Suprapubic skin (tissue), 4 donors: Measurements from ENCODE around the gene HOXC10. TPM values are rescaled to one million over a fixed set of nuclear protein-coding genes. Genes with fewer than 3 reads are reported as not detected.

Source experiments
- DNase-seq, 2 donors: peaks; one replicate each; pipeline ENCODE4 v3.0.0-alpha.2; 2019; ENCODE audit warnings: low spot score in 2 of 2
- H3K27ac ChIP-seq: fragments of 200-600 bp; sonication (generic); one replicate; pipeline ENCODE4 v1.5.1; 2019
- H3K27me3 ChIP-seq: fragments of 200-600 bp; sonication (generic); one replicate; pipeline ENCODE4 v1.5.1; 2019
- H3K36me3 ChIP-seq: fragments of 200-600 bp; sonication (generic); one replicate; pipeline ENCODE4 v1.5.1; 2019
- H3K4me1 ChIP-seq: fragments of 200-600 bp; sonication (generic); one replicate; pipeline ENCODE4 v1.5.1; 2019
- H3K4me3 ChIP-seq: fragments of 200-600 bp; sonication (generic); one replicate; pipeline ENCODE4 v1.5.1; 2019; ENCODE audit warnings: mild to moderate bottlenecking
- H3K9me3 ChIP-seq: fragments of 200-600 bp; sonication (generic); one replicate; pipeline ENCODE4 v1.5.1; 2019
- EP300 ChIP-seq: sonication (generic); formaldehyde crosslinking; IDR thresholded peaks from one replicate; pipeline ENCODE4 v1.6.1; 2017; ENCODE audit warnings: antibody characterized with exemption
- POLR2A ChIP-seq, 2 donors: fragments of 450-650 bp; IDR thresholded peaks; one replicate each; pipeline ENCODE4 v1.6.1; 2017; ENCODE audit warnings: antibody characterized with exemption in 2 of 2, mild to moderate bottlenecking in 2 of 2, moderate library complexity in 2 of 2
- POLR2AphosphoS5 ChIP-seq, 3 donors: sonication (generic); formaldehyde crosslinking; IDR thresholded peaks; one replicate each; pipeline ENCODE4 v1.6.1; 2017; ENCODE audit warnings: antibody characterized with exemption in 3 of 3
- WGBS: methylation state at CpG from one replicate; pipeline ENCODE4 v1.1.5; 2018; 5-methylcytosine and 5-hydroxymethylcytosine counted together
- total RNA-seq, 4 donors: library from RNA; depleted of rRNA; stranded (reverse); fragments of >200 nt; gene quantifications; one replicate each; pipeline ENCODE4 v1.1.0, GENCODE V29; 2016
- TF ChIP-seq, protein P1 (sequence below), 2 donors: fragments of 200-600 bp in 1 of 2; fragments of 450-650 bp in 1 of 2; sonication (generic) in 1 of 2; IDR thresholded peaks; one replicate each; pipeline ENCODE4 v1.5.1; 2016 to 2019; ENCODE audit warnings: antibody characterized with exemption in 2 of 2, mild to moderate bottlenecking in 1 of 2, moderate library complexity in 1 of 2

HOXC10 gene
- total RNA-seq, 4 donors from 2014 or later = 8.8 to 24.7 (median 13.3) TPM

DNA sequence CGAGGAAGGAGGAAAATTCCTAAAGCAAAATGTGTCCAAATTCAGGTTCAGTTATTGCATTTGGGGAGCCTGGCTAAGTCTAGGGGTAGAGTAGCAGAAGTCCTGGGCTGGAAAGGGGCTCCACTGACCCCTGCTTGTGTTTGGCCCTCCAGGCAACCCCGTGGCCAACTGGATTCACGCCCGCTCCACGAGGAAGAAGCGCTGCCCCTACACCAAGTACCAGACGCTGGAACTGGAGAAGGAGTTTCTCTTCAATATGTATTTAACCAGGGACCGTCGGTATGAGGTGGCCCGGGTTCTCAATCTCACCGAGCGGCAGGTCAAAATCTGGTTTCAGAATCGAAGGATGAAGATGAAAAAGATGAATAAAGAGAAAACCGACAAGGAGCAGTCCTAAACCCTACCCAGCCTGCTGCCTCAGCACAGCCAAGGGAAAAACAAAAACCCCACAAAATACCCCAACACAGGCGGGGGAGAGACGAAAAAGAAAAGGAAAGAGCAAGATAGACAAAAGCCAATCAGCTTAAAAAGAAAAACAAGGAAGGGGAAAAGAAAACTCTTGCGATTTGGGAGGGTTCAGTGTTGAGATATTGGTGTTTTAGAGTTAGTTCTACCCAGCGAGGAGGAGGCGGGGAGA is 17.4 kb downstream of the HOXC10 start:
- Histone ChIP-seq H3K27ac (peak overlapping the region; percentile 98), H3K9me3 (no peaks in the 10 kb centered on the region), H3K36me3 (no peaks in the 10 kb centered on the region), H3K4me1 (peaks cover 62% of the 10 kb centered on the region), H3K4me3 (peak overlapping the region; percentile 67), H3K27me3 (peaks cover 16% of the 10 kb centered on the region)
- TF ChIP-seq POLR2AphosphoS5 (IDR thresholded peaks at IDR 0.05) (no peak), POLR2A (IDR thresholded peaks at IDR 0.05) (no peak), EP300 (no peak)
- TF ChIP-seq, protein P1, sequence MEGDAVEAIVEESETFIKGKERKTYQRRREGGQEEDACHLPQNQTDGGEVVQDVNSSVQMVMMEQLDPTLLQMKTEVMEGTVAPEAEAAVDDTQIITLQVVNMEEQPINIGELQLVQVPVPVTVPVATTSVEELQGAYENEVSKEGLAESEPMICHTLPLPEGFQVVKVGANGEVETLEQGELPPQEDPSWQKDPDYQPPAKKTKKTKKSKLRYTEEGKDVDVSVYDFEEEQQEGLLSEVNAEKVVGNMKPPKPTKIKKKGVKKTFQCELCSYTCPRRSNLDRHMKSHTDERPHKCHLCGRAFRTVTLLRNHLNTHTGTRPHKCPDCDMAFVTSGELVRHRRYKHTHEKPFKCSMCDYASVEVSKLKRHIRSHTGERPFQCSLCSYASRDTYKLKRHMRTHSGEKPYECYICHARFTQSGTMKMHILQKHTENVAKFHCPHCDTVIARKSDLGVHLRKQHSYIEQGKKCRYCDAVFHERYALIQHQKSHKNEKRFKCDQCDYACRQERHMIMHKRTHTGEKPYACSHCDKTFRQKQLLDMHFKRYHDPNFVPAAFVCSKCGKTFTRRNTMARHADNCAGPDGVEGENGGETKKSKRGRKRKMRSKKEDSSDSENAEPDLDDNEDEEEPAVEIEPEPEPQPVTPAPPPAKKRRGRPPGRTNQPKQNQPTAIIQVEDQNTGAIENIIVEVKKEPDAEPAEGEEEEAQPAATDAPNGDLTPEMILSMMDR (IDR thresholded peaks at IDR 0.05) = no peak
- no peak for DNase-seq
- WGBS = 36% methylated on average over 19 of the region's 19 CpGs

DNA sequence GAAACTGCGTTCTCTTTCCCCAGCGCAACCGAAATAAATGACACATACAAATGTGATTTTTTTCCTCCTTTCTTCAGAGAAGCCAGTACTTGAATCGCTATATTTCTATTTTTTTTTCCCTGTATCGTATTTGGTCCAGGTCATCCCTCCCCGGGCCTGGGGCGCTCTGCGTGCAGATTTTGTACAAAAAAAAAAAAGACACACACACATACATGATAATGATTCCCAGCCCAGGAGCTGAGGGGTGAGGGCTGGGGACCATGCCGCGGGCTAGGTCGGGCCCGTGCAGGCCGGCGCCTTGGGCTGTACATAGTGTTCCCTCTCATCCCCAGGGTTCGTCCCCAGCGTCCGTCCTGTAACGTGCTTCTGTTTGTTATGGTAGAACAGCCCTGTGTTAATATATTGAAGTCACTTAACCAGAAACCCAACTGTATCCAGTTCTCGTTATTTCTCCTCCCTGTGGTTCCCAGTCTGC is 18.0 kb downstream of the HOXC10 start:
- WGBS = 68% methylated on average over 19 of the region's 19 CpGs
- peaks cover 16% of the 10 kb centered on the region for H3K27me3 ChIP-seq
- DNase-seq = no peak
- H3K9me3 ChIP-seq = no peaks in the 10 kb centered on the region
- TF ChIP-seq EP300 = no peak
- TF ChIP-seq, protein P1 (IDR thresholded peaks at IDR 0.05) = no peak
- TF ChIP-seq POLR2AphosphoS5 (IDR thresholded peaks at IDR 0.05) = peak in 1 of 3 donors; percentile 28
- TF ChIP-seq POLR2A (IDR thresholded peaks at IDR 0.05) = no peak
- peak overlapping the region; percentile 98 for H3K27ac ChIP-seq
- no peaks in the 10 kb centered on the region for H3K36me3 ChIP-seq
- H3K4me3 ChIP-seq = peak overlapping the region; percentile 67
- peaks cover 61% of the 10 kb centered on the region for H3K4me1 ChIP-seq

- H3K27me3 ChIP-seq = peaks cover 16% of the 10 kb centered on the region
- H3K4me1 ChIP-seq = peaks cover 60% of the 10 kb centered on the region
- WGBS = 14% methylated on average over 3 of the region's 3 CpGs
- peak overlapping the region; percentile 98 for H3K27ac ChIP-seq
- no peaks in the 10 kb centered on the region for H3K36me3 ChIP-seq
- H3K4me3 ChIP-seq = peak overlapping the region; percentile 67
- no peak for DNase-seq
- no peaks in the 10 kb centered on the region for H3K9me3 ChIP-seq
- TF ChIP-seq POLR2AphosphoS5 (IDR thresholded peaks at IDR 0.05) = no peak
- TF ChIP-seq, protein P1 (IDR thresholded peaks at IDR 0.05) = no peak
- no peak for TF ChIP-seq EP300
- no peak for TF ChIP-seq POLR2A (IDR thresholded peaks at IDR 0.05)
Measured at GRCh38 chr12:54003625-54004024, 18.7 kb downstream of the HOXC10 start.

DNA sequence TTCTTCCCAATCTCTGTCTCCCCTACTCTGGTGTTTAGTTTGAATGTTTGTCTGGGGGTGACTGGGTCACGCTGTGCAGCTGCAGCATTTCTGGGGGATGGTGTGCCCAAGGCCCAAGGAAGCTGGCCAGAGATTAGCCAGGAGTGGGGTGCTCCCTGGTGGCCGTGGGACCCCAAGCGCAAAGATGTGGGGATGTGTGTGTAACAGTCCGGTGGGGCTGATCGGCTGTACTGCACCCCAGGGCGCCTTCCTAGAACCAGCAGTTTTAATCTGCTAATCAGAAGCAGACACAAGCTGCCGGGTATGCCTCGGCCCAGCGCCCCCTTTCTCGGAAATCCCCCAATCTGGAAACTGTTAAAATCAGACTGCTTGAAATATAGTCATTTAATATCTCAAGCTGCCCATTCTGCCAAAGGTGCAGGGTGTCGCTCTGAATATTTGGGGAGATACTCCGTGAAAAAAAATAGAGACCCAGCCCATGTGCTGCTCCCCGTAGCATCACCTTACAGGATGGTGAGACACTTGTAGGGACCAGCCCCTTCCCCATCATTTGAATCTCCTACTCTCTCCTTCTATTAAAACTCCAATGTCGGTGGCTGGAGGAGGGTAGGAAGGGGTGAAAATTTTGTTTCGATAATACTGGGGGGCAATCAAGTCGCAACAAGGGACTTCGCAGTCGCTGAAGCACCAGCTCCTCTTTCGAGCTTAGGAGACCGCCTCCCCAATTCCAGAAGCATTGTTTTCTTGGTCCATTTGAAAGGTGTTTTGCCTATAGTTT is 19.3 kb downstream of the HOXC10 start:
- Histone ChIP-seq H3K4me3 (peak overlapping the region; percentile 67), H3K4me1 (peaks cover 56% of the 10 kb centered on the region), H3K36me3 (no peaks in the 10 kb centered on the region), H3K27me3 (peaks cover 16% of the 10 kb centered on the region), H3K27ac (peak overlapping the region; percentile 98), H3K9me3 (no peaks in the 10 kb centered on the region)
- DNase-seq = no peak
- no peak for TF ChIP-seq POLR2AphosphoS5 (IDR thresholded peaks at IDR 0.05)
- TF ChIP-seq, protein P1 (IDR thresholded peaks at IDR 0.05) = no peak
- no peak for TF ChIP-seq POLR2A (IDR thresholded peaks at IDR 0.05)
- no peak for TF ChIP-seq EP300
- 53% methylated on average over 20 of the region's 20 CpGs for WGBS
